Neural cell (in vitro differentiated cells): ENCODE results near the gene BCAS1. TPM values are rescaled to one million over a fixed set of nuclear protein-coding genes. Genes with fewer than 3 reads are reported as not detected.

Experiments
- H2AFZ ChIP-seq: fragments of 200-600, 300-800 bp; sonication (generic), shearing (Covaris generic); 2 replicates; pipeline ENCODE4 v1.6.0; 2014; ENCODE audit warnings: low read depth, mild to moderate bottlenecking, antibody characterized with exemption, low read length, moderate library complexity
- H3F3A ChIP-seq: fragments of 200-600 bp; shearing (Covaris generic); 2 replicates; pipeline ENCODE4 v1.6.1; 2016; ENCODE audit warnings: mild to moderate bottlenecking, moderate library complexity, mixed read lengths, antibody characterized with exemption, low read length; ENCODE audit not compliant: insufficient read depth, poor library complexity, severe bottlenecking
- H3K27ac ChIP-seq: fragments of 200-600, 300-800 bp; sonication (generic), shearing (Covaris generic); 2 replicates; pipeline ENCODE4 v1.5.1; 2014; ENCODE audit warnings: mild to moderate bottlenecking, low read length, moderate library complexity
- H3K27me3 ChIP-seq: fragments of 300-800, 200-600 bp; sonication (generic), shearing (Covaris generic); 2 replicates; pipeline ENCODE4 v1.6.0; 2014; ENCODE audit warnings: mild to moderate bottlenecking, low read depth, low read length, moderate library complexity; ENCODE audit not compliant: insufficient read depth
- H3K36me3 ChIP-seq: fragments of 300-800, 200-600 bp; sonication (generic), shearing (Covaris generic); 2 replicates; pipeline ENCODE4 v1.5.1; 2014; ENCODE audit warnings: mild to moderate bottlenecking, antibody characterized with exemption, low read length, moderate library complexity; ENCODE audit not compliant: insufficient read depth
- H3K4me2 ChIP-seq: fragments of 300-800, 200-600 bp; sonication (generic), shearing (Covaris generic); 2 replicates; pipeline ENCODE4 v1.6.0; 2014; ENCODE audit warnings: mild to moderate bottlenecking, low read length
- H3K4me3 ChIP-seq: fragments of 300-800, 200-600 bp; sonication (generic), shearing (Covaris generic); 2 replicates; pipeline ENCODE4 v1.5.1; 2014; ENCODE audit warnings: mild to moderate bottlenecking, low read length, moderate library complexity
- H3K79me2 ChIP-seq: fragments of 200-600 bp; shearing (Covaris generic); replicated peaks from 2 replicates; pipeline ENCODE4 v1.6.0; 2014; ENCODE audit warnings: mild to moderate bottlenecking, low read length, moderate library complexity; ENCODE audit not compliant: insufficient read depth
- H3K9ac ChIP-seq: fragments of 300-800, 200-600 bp; sonication (generic), shearing (Covaris generic); 2 replicates; pipeline ENCODE4 v1.6.1; 2016; ENCODE audit warnings: mild to moderate bottlenecking, low read length, mixed read lengths
- H3K9me2 ChIP-seq: fragments of 200-600 bp; shearing (Covaris generic); 2 replicates; pipeline ENCODE4 v1.6.1; 2016; ENCODE audit warnings: mild to moderate bottlenecking, low read length, mixed read lengths; ENCODE audit not compliant: insufficient read depth
- H3K9me3 ChIP-seq: fragments of 200-600, 300-800 bp; sonication (generic), shearing (Covaris generic); 2 replicates; pipeline ENCODE4 v1.6.1; 2016; ENCODE audit warnings: mild to moderate bottlenecking, mixed run types, low read length, moderate library complexity, mixed read lengths
- H4K20me1 ChIP-seq: fragments of 200-600 bp; shearing (Covaris generic); 2 replicates; pipeline ENCODE4 v1.6.1; 2016; ENCODE audit warnings: mild to moderate bottlenecking, mixed run types; ENCODE audit not compliant: insufficient read depth
- EP300 ChIP-seq: fragments of 450-650 bp; conservative IDR thresholded peaks from 2 replicates; pipeline ENCODE4 v1.6.1; 2014; ENCODE audit warnings: antibody characterized with exemption, mild to moderate bottlenecking, moderate library complexity; ENCODE audit not compliant: poor library complexity, severe bottlenecking
- EZH2 ChIP-seq: fragments of 200-600, 300-800 bp; shearing (Covaris generic), sonication (generic); IDR thresholded peaks from 2 replicates; pipeline ENCODE4 v1.6.1; 2014; ENCODE audit warnings: antibody characterized with exemption, low read length, borderline replicate concordance, mild to moderate bottlenecking; ENCODE audit not compliant: insufficient read depth, poor library complexity, severe bottlenecking
- MXI1 ChIP-seq: fragments of 450-650 bp; conservative IDR thresholded peaks from 2 replicates; pipeline ENCODE4 v1.6.1; 2014; ENCODE audit warnings: antibody characterized with exemption, mild to moderate bottlenecking; ENCODE audit not compliant: poor library complexity, severe bottlenecking
- POLR2AphosphoS5 ChIP-seq: IDR thresholded peaks from 2 replicates; pipeline ENCODE4 v1.6.1; 2012
- RAD21 ChIP-seq: fragments of 450-650 bp; conservative IDR thresholded peaks from 2 replicates; pipeline ENCODE4 v1.6.1; 2014; ENCODE audit warnings: antibody characterized with exemption, mild to moderate bottlenecking, moderate library complexity
- SMC3 ChIP-seq: fragments of 450-650 bp; conservative IDR thresholded peaks from 2 replicates; pipeline ENCODE4 v1.6.1; 2014; ENCODE audit warnings: antibody characterized with exemption, mild to moderate bottlenecking, moderate library complexity; ENCODE audit not compliant: poor library complexity
- TAF1 ChIP-seq: IDR thresholded peaks from 2 replicates; pipeline ENCODE4 v1.6.1; 2012; ENCODE audit warnings: low read depth
- polyA plus RNA-seq: library from polyadenylated mRNA; depleted of rRNA; stranded (reverse); fragments of >200 nt; gene quantifications from 2 replicates; pipeline ENCODE4 v1.2.3, GENCODE V29; 2014
- TF ChIP-seq, protein P1 (sequence below): fragments of 450-650 bp; IDR thresholded peaks from 2 replicates; pipeline ENCODE4 v1.5.1; 2014; ENCODE audit warnings: antibody characterized with exemption, mild to moderate bottlenecking, moderate library complexity; ENCODE audit not compliant: poor library complexity, severe bottlenecking
- TF ChIP-seq, protein P2 (sequence below): IDR thresholded peaks from 2 replicates; pipeline ENCODE4 v1.6.1; 2012; ENCODE audit warnings: borderline replicate concordance

Gene BCAS1
- polyA plus RNA-seq, 1 donor from 2014 or later, result not detected

DNA sequence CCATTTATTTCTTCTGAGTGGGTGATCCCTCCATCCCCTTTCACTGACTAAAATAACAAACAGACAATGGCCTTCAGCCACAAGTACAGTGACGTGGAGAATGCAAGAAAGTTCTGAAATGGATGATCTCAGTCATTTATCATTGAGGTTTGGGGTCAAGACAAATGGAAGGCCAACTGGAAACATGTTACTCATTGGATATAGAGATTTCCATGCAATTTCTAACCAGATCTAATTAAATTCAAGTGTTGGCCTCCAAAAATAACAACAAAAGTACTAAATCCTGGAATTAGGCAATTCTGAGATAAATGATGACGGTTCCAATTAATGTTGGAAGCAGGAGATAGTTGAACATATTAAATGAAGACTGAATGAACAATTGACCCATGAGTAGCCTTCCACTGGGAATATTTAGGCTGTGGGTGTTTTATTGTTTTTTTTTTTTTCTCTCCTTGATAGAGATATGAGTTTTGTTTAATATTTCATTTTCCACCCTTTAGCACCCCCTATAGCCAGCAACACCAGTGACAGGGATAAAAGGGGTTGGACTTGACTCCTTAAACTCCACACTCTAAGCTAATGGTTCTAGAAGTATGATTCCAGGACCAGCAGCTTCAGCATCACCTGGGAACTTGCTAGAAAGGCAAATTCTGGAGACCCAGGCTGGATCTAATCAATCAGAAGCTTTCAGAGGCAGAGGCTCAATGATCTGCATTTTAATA is 112.8 kb downstream of the BCAS1 start:
- no peaks in the 10 kb centered on the region for H3K79me2 ChIP-seq
- TF ChIP-seq EP300 (no peak), POLR2AphosphoS5 (no peak), RAD21 (no peak), MXI1 (no peak), TAF1 (no peak), EZH2 (no peak), SMC3 (no peak)
- TF ChIP-seq, protein P1, sequence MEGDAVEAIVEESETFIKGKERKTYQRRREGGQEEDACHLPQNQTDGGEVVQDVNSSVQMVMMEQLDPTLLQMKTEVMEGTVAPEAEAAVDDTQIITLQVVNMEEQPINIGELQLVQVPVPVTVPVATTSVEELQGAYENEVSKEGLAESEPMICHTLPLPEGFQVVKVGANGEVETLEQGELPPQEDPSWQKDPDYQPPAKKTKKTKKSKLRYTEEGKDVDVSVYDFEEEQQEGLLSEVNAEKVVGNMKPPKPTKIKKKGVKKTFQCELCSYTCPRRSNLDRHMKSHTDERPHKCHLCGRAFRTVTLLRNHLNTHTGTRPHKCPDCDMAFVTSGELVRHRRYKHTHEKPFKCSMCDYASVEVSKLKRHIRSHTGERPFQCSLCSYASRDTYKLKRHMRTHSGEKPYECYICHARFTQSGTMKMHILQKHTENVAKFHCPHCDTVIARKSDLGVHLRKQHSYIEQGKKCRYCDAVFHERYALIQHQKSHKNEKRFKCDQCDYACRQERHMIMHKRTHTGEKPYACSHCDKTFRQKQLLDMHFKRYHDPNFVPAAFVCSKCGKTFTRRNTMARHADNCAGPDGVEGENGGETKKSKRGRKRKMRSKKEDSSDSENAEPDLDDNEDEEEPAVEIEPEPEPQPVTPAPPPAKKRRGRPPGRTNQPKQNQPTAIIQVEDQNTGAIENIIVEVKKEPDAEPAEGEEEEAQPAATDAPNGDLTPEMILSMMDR, result no peak
- TF ChIP-seq, protein P2, sequence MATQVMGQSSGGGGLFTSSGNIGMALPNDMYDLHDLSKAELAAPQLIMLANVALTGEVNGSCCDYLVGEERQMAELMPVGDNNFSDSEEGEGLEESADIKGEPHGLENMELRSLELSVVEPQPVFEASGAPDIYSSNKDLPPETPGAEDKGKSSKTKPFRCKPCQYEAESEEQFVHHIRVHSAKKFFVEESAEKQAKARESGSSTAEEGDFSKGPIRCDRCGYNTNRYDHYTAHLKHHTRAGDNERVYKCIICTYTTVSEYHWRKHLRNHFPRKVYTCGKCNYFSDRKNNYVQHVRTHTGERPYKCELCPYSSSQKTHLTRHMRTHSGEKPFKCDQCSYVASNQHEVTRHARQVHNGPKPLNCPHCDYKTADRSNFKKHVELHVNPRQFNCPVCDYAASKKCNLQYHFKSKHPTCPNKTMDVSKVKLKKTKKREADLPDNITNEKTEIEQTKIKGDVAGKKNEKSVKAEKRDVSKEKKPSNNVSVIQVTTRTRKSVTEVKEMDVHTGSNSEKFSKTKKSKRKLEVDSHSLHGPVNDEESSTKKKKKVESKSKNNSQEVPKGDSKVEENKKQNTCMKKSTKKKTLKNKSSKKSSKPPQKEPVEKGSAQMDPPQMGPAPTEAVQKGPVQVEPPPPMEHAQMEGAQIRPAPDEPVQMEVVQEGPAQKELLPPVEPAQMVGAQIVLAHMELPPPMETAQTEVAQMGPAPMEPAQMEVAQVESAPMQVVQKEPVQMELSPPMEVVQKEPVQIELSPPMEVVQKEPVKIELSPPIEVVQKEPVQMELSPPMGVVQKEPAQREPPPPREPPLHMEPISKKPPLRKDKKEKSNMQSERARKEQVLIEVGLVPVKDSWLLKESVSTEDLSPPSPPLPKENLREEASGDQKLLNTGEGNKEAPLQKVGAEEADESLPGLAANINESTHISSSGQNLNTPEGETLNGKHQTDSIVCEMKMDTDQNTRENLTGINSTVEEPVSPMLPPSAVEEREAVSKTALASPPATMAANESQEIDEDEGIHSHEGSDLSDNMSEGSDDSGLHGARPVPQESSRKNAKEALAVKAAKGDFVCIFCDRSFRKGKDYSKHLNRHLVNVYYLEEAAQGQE, result no peak
- no peaks in the 10 kb centered on the region for H3K27me3 ChIP-seq
- no peak overlapping the region for H3K4me2 ChIP-seq
- H3K36me3 ChIP-seq, result no peaks in the 10 kb centered on the region
- no peak overlapping the region for H3K9ac ChIP-seq
- no peak overlapping the region for H3K27ac ChIP-seq
- H3K4me3 ChIP-seq, result no peak overlapping the region
- H3F3A ChIP-seq, result no peaks in the 10 kb centered on the region
- H4K20me1 ChIP-seq, result no peaks in the 10 kb centered on the region
- H2AFZ ChIP-seq, result no peak overlapping the region
- H3K9me2 ChIP-seq, result no peaks in the 10 kb centered on the region
- H3K9me3 ChIP-seq, result no peaks in the 10 kb centered on the region

DNA sequence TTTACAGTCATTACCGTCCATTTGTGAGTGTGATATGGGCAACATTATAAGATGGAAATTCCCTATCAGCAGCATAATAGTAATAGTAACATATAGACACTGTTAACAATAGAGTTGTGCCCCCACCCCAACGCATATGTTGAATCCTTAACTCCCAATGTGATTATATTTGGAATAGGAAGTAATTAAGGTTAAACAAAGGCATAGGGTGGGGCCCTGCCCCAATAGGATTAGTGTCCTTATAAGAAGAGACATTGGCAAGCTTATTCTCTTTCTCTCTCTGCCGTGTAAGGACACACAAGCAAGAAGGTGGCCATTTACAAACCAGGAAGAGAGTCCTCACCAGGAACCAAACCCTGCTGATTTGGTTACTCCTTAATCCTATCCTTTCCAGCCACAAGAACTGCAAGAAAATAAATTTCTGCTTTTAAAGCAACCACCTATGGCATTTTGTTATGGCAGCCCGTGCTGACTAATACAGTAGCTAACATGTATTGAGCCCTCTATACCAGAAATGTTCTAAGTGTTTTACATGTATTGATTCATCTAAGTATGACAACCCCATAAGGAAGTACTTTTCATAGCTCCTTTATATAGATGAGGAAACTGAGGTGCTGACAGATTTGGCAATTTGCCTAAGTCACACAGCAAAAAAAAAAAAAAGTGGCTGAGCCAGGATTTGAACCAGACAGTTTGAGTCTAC is 114.2 kb downstream of the BCAS1 start:
- Histone ChIP-seq H3K79me2 (no peaks in the 10 kb centered on the region), H3K27ac (no peak overlapping the region), H3K9ac (no peak overlapping the region), H3K36me3 (no peaks in the 10 kb centered on the region), H3K27me3 (no peaks in the 10 kb centered on the region), H3F3A (no peaks in the 10 kb centered on the region), H3K9me3 (no peaks in the 10 kb centered on the region), H3K4me2 (no peak overlapping the region), H3K4me3 (no peak overlapping the region), H2AFZ (no peak overlapping the region), H4K20me1 (no peaks in the 10 kb centered on the region), H3K9me2 (no peaks in the 10 kb centered on the region)
- TF ChIP-seq RAD21, result no peak
- TF ChIP-seq, protein P1, result no peak
- TF ChIP-seq TAF1, result no peak
- TF ChIP-seq MXI1, result no peak
- no peak for TF ChIP-seq POLR2AphosphoS5
- TF ChIP-seq EZH2, result no peak
- TF ChIP-seq SMC3, result no peak
- no peak for TF ChIP-seq EP300
- TF ChIP-seq, protein P2, result no peak
